MCF 10A (cell line): ENCODE measurements around the gene NFATC1. TPM values are rescaled to one million over a fixed set of nuclear protein-coding genes. Genes with fewer than 3 reads are reported as not detected.

Source experiments
- BruUV-seq: library from RNA; stranded (reverse); fragments of 400-500 nt; replicated peaks from 2 replicates; lab custom pipeline; 2021; lab: Mats Ljungman, UMichigan
- CTCF ChIA-PET: fragments of 300-600 bp; sonication (Branson Sonifier 250); formaldehyde crosslinking; extraction: SDS; loops from one replicate; lab custom pipeline; 2021; ENCODE audit warnings: antibody characterized with exemption, inconsistent platforms; lab: Yijun Ruan, JAX
- POLR2A ChIA-PET: fragments of 300-600, 350-650 bp; sonication (Branson Sonifier 250); formaldehyde crosslinking; extraction: SDS; loops from one replicate; lab custom pipeline; 2020; ENCODE audit warnings: antibody characterized with exemption, inconsistent platforms; lab: Yijun Ruan, JAX
- DNase-seq: peaks from one replicate; pipeline ENCODE4 v3.0.0-alpha.2; 2018; ENCODE audit not compliant: unreplicated experiment
- H3K27ac Mint-ChIP-seq: one replicate; pipeline ENCODE4 v1.8.0; 2022; ENCODE audit warnings: mild to moderate bottlenecking, low read depth, mixed read lengths; ENCODE audit not compliant: unreplicated experiment
- H3K27me3 Mint-ChIP-seq: one replicate; pipeline ENCODE4 v1.8.0; 2022; ENCODE audit warnings: mixed read lengths; ENCODE audit not compliant: insufficient read depth, unreplicated experiment
- H3K36me3 Mint-ChIP-seq: one replicate; pipeline ENCODE4 v1.8.0; 2022; ENCODE audit warnings: mild to moderate bottlenecking, moderate library complexity, mixed read lengths; ENCODE audit not compliant: insufficient read depth, unreplicated experiment
- H3K4me1 Mint-ChIP-seq: one replicate; pipeline ENCODE4 v1.8.0; 2022; ENCODE audit warnings: mixed read lengths; ENCODE audit not compliant: insufficient read depth, unreplicated experiment
- H3K4me3 Mint-ChIP-seq: one replicate; pipeline ENCODE4 v1.8.0; 2022; ENCODE audit warnings: mild to moderate bottlenecking, moderate library complexity, mixed read lengths; ENCODE audit not compliant: unreplicated experiment
- H3K9me3 Mint-ChIP-seq: one replicate; pipeline ENCODE4 v1.8.0; 2022; ENCODE audit warnings: mixed read lengths; ENCODE audit not compliant: unreplicated experiment
- CTCF ChIP-seq: fragments of 200-600 bp; IDR thresholded peaks from one replicate; pipeline ENCODE4 v1.8.0; 2022; ENCODE audit warnings: antibody characterized with exemption, mild to moderate bottlenecking; ENCODE audit not compliant: unreplicated experiment
- intact Hi-C: fragments of 100-400 bp; cut with micrococcal nuclease; formaldehyde crosslinking; loops from 2 replicates; pipeline ENCODE4 v1.14.1; 2022
- total RNA-seq: library from RNA; stranded (reverse); gene quantifications from 2 replicates; pipeline ENCODE4 v1.2.3, GENCODE V29; 2022

NFATC1 gene
- total RNA-seq, 1 experiment from 2014 or later: 2.0 TPM

GRCh38 chr18:79506191-79507075 lies 110.7 kb downstream of the NFATC1 start:
- no peak for TF ChIP-seq CTCF
- ChIA-PET CTCF (no interaction called here), POLR2A (no interaction called here)
- BruUV-seq: no TSS peak
- DNase-seq: no peak
- H3K4me1 Mint-ChIP-seq: no peaks in the 10 kb centered on the region
- H3K27me3 Mint-ChIP-seq: no peaks in the 10 kb centered on the region
- H3K36me3 Mint-ChIP-seq: no peaks in the 10 kb centered on the region
- H3K9me3 Mint-ChIP-seq: peaks cover 26% of the 10 kb centered on the region
- no peak overlapping the region for H3K4me3 Mint-ChIP-seq
- intact Hi-C loops: no loop called here
- no peak overlapping the region for H3K27ac Mint-ChIP-seq

GRCh38 chr18:79507076-79507545 lies 111.4 kb downstream of the NFATC1 start:
- intact Hi-C loops: no loop called here
- no peak overlapping the region for H3K27ac Mint-ChIP-seq
- H3K4me1 Mint-ChIP-seq: no peaks in the 10 kb centered on the region
- DNase-seq: no peak
- ChIA-PET CTCF (no interaction called here), POLR2A (no interaction called here)
- peaks cover 26% of the 10 kb centered on the region for H3K9me3 Mint-ChIP-seq
- no peaks in the 10 kb centered on the region for H3K27me3 Mint-ChIP-seq
- H3K36me3 Mint-ChIP-seq: no peaks in the 10 kb centered on the region
- TF ChIP-seq CTCF: no peak
- no TSS peak for BruUV-seq
- no peak overlapping the region for H3K4me3 Mint-ChIP-seq

- Mint-ChIP-seq H3K4me3 (no peak overlapping the region), H3K27ac (no peak overlapping the region), H3K4me1 (no peaks in the 10 kb centered on the region), H3K36me3 (no peaks in the 10 kb centered on the region), H3K27me3 (no peaks in the 10 kb centered on the region), H3K9me3 (peaks cover 26% of the 10 kb centered on the region)
- ChIA-PET CTCF (interaction anchor here (1.2 kb wide), 1 partner anchor 129 kb away, joined by 5 read pairs; no protein-coding TSS in a partner anchor), POLR2A (interaction anchor here (1.0 kb wide), 1 partner anchor 8 kb away, joined by 3 read pairs; no protein-coding TSS in a partner anchor)
- no peak for TF ChIP-seq CTCF
- no peak for DNase-seq
- no TSS peak for BruUV-seq
- intact Hi-C loops: no loop called here
Measured at GRCh38 chr18:79507546-79508480, 112.1 kb downstream of the NFATC1 start.
